ENCODE measurements around the gene KLHL2. TPM values are rescaled to one million over a fixed set of nuclear protein-coding genes. Genes with fewer than 3 reads are reported as not detected.

KLHL2 gene
- total and polyA plus RNA-seq, 2 of the 13 experiments (the other 11 are each of a cell fraction or from before 2014, with no cell fraction given) = 9.2 to 17.6 TPM

DNA sequence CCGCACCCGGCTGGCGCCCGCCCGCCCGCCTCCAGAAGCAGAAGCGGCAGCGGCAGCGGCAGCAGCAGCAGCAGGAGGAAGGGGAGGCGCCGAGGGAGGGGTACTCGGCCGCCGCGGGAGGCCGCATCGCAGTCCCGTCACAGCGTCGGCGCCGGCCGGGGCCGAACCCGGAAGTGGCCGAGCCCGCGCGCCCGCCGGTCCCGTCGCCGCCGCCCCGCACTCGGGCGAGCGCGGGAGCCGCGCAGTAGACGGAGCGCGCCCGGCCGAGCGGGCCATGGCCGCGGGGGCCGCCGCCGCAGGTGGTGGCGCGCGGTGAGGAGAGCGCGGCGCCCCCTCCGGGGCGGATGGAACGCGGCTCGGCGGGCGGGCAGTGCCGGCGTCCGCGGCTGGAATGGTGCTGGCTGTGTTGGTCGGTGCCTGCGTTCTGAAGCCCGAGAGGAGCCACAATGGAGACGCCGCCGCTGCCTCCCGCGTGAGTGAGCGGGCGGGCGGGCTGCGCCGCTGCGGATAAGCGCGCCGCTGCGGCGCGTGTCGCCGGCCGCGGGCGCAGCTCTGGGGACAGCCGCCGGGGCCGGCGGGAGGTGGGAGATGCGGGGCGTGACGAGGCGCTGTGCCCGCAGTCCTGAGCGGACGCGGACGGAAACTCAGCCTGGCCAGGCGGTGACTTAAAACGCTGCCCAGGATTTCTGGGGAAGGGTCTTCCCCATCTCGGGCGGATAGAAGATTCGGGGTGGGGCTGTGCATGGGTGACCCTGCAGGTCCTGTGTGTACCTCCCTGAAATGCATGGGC lies at the start of gene KLHL2 (continued):
- TF ChIP-seq ZNF326 (CRISPR knock-in tag; IDR thresholded peaks at IDR 0.05; ENCODE audit: borderline replicate concordance) = no peak
- TF ChIP-seq, protein P1, sequence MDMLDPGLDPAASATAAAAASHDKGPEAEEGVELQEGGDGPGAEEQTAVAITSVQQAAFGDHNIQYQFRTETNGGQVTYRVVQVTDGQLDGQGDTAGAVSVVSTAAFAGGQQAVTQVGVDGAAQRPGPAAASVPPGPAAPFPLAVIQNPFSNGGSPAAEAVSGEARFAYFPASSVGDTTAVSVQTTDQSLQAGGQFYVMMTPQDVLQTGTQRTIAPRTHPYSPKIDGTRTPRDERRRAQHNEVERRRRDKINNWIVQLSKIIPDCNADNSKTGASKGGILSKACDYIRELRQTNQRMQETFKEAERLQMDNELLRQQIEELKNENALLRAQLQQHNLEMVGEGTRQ (IDR thresholded peaks at IDR 0.05; ENCODE audit: low read depth, low read length) = no peak
- TF ChIP-seq, protein P1 (CRISPR knock-in tag; IDR thresholded peaks at IDR 0.05; ENCODE audit: borderline replicate concordance) = no peak
- peak; percentile 44; the same call in 1 of the 2 replicates for TF ChIP-seq CREB1 (IDR thresholded peaks at IDR 0.05)
- TF ChIP-seq CREB1 (CRISPR knock-in tag; IDR thresholded peaks at IDR 0.05) = no peak
- 0 out of 2 replicates have a peak, but pooled peaks have one; percentile 18 for TF ChIP-seq TGIF2 (CRISPR knock-in tag; IDR thresholded peaks at IDR 0.05)
- TF ChIP-seq MAZ (IDR thresholded peaks at IDR 0.05; ENCODE audit: borderline replicate concordance, low read depth, low read length) = no peak; the same call in 1 of the 2 replicates
- peak; percentile 65 for TF ChIP-seq MAZ (CRISPR knock-in tag; IDR thresholded peaks at IDR 0.05; ENCODE audit: low read depth)
- TF ChIP-seq, protein P2, sequence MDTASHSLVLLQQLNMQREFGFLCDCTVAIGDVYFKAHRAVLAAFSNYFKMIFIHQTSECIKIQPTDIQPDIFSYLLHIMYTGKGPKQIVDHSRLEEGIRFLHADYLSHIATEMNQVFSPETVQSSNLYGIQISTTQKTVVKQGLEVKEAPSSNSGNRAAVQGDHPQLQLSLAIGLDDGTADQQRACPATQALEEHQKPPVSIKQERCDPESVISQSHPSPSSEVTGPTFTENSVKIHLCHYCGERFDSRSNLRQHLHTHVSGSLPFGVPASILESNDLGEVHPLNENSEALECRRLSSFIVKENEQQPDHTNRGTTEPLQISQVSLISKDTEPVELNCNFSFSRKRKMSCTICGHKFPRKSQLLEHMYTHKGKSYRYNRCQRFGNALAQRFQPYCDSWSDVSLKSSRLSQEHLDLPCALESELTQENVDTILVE (CRISPR knock-in tag; IDR thresholded peaks at IDR 0.05) = no peak
- TF ChIP-seq, protein P3, sequence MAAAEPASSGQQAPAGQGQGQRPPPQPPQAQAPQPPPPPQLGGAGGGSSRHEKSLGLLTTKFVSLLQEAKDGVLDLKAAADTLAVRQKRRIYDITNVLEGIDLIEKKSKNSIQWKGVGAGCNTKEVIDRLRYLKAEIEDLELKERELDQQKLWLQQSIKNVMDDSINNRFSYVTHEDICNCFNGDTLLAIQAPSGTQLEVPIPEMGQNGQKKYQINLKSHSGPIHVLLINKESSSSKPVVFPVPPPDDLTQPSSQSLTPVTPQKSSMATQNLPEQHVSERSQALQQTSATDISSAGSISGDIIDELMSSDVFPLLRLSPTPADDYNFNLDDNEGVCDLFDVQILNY (CRISPR knock-in tag; conservative IDR thresholded peaks at IDR 0.05) = 0 out of 2 replicates have a peak, but pooled peaks have one; percentile 15
- 0 out of 2 replicates have a peak, but pooled peaks have one; percentile 47 for TF ChIP-seq TMF1 (CRISPR knock-in tag; IDR thresholded peaks at IDR 0.05; ENCODE audit: low read depth)
- TF ChIP-seq ZNF383 (CRISPR knock-in tag; IDR thresholded peaks at IDR 0.05; ENCODE audit: borderline replicate concordance) = no peak
- no peak; the same call in 1 of the 2 replicates for TF ChIP-seq ZSCAN21 (CRISPR knock-in tag; IDR thresholded peaks at IDR 0.05; ENCODE audit: borderline replicate concordance)
- peak; percentile 70; the same call in 1 of the 2 replicates for TF ChIP-seq GABPB1 (CRISPR knock-in tag; IDR thresholded peaks at IDR 0.05)
- TF ChIP-seq, protein P4, sequence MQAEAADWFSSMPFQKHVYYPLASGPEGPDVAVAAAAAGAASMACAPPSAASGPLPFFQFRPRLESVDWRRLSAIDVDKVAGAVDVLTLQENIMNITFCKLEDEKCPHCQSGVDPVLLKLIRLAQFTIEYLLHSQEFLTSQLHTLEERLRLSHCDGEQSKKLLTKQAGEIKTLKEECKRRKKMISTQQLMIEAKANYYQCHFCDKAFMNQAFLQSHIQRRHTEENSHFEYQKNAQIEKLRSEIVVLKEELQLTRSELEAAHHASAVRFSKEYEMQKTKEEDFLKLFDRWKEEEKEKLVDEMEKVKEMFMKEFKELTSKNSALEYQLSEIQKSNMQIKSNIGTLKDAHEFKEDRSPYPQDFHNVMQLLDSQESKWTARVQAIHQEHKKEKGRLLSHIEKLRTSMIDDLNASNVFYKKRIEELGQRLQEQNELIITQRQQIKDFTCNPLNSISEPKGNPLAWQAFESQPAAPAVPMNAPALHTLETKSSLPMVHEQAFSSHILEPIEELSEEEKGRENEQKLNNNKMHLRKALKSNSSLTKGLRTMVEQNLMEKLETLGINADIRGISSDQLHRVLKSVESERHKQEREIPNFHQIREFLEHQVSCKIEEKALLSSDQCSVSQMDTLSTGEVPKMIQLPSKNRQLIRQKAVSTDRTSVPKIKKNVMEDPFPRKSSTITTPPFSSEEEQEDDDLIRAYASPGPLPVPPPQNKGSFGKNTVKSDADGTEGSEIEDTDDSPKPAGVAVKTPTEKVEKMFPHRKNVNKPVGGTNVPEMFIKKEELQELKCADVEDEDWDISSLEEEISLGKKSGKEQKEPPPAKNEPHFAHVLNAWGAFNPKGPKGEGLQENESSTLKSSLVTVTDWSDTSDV (CRISPR knock-in tag; IDR thresholded peaks at IDR 0.05) = no peak
- TF ChIP-seq ELF3 (CRISPR knock-in tag; IDR thresholded peaks at IDR 0.05) = peak; percentile 64; the same call in 1 of the 2 replicates
- TF ChIP-seq U2AF1 (optimal IDR thresholded peaks at IDR 0.05; ENCODE audit: low read depth, low read length) = no peak
